GM19025 (cell line): ENCODE measurements around the gene SRSF6.
"Not testable (repeated sequence)": the region's sequence is repeated elsewhere in the genome, so short reads cannot be mapped to it uniquely, and the experiment has no call there.

Experiments
- ATAC-seq: cut with Tn5 transposase; IDR thresholded peaks from one replicate; pipeline ENCODE4 v1.9.1; 2021; ENCODE audit warnings: mild to moderate bottlenecking, low read depth, moderate library complexity; ENCODE audit not compliant: unreplicated experiment

The SRSF6 gene

DNA sequence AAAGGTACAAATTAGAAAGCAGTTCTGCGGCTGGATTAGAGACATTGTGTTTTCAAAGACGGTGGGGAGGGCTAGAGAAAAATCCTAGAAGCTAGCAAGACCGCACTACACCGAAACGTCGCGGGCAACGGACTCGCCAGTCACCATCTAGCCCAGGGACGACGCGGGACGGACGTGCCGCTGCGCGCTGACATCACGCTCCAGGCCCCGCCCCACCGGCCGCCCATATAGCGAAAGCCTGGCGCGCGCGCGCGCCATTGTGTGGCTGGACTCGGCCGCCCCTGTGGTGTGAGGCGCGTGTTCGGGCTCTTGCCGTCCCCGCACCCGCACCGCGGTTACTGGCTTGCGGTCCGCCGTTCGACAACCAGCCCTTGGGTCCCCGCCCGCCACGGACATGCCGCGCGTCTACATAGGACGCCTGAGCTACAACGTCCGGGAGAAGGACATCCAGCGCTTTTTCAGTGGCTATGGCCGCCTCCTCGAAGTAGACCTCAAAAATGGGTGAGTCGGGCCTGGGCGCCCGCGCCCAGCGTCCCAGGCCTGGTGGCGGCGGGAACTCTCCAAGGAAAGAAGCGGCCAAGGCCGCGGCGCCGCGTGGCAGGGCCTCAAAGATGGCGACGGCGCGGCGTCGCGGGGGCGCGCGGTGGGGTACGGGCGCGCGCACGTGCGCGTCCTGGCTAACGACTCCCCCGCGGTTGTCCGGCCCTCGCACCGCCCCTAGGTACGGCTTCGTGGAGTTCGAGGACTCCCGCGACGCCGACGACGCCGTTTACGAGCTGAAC, at the start of gene SRSF6:
SRSF6 (plus strand) TSS at position 257 of the 782 bp plus-strand sequence; CDS start at position 395, 138 bp downstream.
- peak; percentile 76 for ATAC-seq

DNA sequence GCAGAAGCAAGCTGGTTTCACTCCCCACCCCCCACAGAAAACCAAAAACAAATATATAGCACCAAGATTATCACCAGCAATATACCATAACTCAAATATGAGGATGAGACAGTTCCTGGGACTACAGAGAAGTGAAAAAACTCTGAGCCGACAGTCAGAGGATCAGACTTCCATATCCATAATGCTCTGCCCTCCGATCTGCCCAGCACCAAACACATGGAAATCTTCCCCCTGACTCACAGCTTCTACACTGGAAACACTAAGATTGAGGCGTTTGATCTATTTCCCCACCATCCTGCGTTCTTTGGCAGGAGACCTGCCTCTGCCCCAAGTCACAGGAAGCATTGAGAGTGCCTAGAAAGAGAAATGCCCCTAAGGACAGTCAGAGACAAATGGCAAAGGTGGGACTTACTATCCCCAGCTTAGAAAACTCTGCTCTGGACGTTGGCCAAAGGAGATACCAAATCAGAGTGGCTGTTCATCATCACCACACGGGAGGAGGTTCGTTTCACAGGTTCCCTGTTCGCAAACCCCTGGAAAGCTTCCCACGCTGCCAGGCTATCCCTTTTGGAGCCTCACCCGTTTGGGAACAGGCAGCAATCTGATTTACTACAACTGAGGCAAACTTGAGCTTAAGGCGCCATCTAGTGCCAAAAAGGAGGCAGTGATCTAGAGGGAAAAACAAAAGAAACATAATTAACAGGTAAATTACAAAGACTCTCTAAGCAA, 48.7 kb upstream of the SRSF6 start:
- no peak for ATAC-seq

DNA sequence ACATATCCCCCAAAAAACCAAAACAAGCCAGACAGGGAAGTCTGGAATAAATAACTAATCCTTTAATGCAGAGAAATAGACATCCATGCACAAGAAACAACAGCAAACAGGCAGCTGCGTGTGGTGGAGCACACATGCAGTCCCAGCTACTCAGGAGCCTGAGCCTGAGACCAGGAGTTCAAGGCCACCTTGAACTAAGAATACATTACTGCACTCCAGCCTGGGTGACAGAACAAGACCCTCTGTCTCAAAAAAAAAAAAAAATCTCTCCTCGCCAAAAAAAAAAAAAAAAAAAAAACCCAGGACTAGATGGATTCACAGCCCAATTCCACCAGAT, 48.2 kb upstream of the SRSF6 start:
- ATAC-seq, result no peak

DNA sequence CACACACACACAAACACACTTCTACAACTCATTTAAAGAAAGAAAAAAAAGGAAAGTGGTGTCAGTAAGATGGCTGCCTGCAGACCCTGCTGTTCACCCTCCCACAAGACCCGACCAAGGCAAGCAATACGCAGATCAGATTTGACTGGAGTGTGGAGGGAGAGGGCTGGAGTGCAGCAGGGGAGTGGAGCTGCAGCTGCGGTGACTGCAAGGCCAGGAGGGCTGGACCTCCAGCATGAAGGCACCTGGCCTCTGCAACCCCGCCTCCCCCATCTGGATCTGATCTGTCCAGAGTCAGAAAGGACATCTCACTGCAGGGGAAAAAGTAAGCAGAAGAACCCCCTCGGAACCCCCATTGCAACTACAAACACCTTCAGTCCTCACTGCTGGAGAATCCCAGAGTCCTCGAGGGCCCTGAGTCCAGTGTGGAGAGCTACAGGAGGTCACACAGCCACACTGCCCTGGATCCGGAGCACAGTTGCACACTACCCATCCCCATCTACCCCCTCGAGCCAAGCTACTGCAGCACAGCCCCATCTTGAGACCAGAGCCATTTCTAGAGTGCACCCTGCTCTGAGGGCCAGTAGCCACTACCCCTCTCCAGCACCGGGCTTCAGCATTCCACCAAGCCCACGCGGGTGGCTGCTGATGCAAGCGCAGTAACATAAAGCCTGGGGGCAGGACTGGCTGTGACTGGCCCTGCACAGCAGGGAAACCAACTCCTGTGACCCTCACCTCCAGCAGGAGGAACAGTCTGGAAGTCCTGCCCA, 41.9 kb upstream of the SRSF6 start:
- no peak for ATAC-seq

DNA sequence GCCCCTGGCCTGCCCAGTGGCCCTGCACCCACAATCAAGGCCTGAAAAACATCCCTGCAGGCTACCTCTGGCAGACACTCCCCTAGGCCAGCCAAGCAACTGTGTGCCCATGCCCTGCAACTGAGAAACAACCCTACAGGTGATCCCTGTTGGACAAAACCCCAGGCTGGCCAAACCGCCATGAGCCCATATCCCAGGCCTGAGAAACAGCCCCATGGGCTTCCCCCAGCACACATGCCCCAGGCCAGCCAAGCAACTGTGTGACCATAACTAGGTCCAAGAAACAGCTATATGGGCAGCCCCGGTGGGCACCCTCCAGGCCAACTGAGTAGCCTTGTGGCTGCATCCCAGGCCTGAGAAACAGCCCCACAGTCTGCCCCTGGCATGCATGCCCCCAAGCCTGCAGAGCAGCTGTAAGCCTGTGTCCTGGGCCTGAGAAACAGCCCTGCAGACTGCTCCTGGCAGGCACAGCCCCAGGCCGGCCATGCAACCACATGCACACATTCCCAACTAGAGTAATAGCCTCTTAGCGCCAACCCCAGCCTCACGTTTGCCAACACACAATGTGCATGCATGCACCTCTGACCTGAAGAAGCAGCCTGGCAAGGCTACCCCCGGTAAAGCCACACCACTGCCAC, 41.0 kb upstream of the SRSF6 start:
- no peak for ATAC-seq

DNA sequence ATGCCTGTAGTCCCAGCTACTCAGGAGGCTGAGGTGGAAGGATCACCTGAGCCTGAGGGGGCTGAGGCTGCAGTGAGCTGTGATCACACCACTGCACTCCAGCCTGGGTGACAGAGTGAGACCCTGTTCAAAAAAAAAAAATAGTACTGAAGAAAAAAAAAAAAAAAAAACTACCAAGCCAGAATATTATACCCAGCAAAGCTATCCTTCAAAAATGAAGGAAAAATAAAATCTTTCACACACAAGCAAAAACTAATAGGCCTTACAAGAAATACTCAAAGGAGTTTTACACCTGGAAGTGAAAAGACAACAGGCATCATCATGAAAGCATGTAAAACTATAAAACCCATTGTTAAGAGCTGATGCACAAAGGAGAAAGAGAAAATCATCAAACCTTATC, 37.5 kb upstream of the SRSF6 start:
- no peak for ATAC-seq

DNA sequence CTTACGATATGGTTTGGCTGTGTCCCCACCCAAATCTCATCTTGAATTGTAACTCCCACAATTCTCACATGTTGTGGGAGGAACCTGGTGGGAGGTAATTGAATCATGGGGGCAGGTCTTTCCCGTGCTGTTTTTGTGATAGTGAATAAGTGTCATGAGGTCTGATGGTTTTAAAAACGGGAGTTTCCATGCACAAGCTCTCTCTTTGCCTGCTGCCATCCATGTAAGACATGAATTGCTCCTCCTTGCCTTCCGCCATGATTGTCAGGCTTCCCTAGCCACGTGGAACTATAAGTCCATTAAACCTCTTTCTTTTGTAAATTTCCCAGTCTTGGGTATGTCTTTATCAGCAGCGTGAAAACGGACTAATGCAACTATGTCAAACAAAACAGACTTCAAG, 36.8 kb upstream of the SRSF6 start:
- not testable (repeated sequence) for ATAC-seq

DNA sequence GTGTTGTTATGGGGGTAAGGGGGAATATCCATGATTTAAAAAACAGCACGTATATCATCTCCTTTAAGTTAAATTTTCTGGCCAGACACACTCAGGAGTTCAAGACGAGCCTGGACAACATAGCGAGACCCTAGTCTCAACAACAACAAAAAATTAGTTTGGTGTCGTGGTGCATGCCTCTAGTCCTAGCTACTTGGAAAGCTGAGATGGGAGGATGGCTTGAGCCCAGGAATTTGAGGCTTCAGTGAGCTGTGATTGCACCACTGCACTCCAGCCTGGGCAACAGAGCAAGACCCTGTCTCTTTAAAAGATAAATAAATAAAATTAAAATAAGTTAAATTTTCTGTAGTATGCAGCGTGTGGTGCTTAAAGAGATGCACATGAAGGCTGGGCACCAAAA, 31.5 kb upstream of the SRSF6 start:
- no peak for ATAC-seq

DNA sequence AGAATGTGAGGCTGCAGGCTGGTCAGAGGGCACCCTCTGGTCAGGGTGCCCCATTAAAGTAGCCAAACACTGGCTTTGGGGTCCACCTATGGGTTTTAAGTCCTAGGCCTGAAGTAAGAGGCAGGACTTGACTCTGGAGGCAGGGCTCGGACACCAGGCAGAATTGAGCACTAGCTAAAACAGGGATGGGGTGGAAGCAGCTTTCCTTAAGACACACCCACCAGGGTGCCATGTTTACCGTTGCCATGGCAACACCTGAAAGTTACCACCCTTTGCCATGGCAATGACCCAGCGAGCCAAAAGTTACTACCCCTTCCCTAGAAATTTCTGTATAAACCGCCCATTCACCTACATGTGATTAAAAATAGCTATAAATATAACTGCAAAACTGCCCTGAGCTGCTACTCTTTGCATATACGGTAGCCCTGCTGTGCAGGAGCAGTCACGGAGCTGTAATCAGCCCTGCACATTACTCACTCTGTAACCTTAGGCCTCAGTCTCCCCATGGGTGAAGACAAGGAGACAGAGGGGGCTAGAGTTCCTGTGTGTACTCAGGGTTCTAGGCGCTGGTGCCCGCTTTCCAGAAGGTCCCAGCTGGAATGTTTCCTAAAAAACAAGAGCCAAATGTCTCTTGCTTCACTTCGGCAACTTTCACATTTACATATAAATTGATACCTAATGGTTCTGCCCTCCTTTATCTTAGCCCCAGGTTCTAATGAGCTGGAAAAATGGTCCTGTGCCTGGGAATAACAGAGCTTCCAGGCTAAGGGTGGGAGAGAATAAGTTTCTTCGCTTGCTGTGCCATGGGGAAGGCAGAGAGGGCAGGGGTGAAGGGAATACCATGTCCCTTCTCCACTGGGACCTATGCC, 27.2 kb upstream of the SRSF6 start:
- no peak for ATAC-seq

DNA sequence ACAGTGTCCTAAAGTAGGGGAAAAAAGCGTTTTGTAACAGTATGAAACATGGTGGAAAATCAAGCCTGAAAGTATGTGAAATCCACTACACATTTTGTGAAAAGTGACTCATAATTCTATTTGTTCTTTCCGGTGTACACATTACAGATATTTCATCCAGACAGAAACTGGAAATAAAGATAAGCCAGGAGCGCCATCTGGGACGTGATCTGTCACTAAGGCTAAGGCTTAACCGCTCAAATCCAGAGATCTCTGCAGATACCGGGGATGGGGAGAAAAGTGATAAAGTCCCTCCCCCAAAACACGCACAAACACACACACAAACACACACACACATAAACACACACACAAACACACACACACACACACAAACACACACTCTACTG, 26.6 kb upstream of the SRSF6 start:
- ATAC-seq, result no peak

DNA sequence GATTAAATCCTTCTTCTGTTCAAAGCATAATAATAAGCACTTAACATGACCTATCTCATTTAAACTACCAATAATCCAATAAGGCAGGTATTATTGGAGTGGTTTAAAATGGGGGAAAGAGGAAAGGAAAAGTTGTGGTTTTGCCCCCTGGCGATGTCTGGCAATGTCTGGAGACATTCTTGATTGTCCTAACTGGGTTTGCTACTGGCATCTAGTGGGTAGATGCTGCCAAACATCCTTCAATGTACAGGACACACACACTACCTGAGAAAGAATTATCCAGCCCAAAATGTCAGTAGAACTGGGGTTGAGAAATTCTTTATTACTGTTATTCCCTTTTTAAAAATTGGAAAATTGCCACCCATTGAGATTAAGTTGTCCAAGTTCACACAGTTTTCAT, 25.2 kb upstream of the SRSF6 start:
- ATAC-seq, result no peak

DNA sequence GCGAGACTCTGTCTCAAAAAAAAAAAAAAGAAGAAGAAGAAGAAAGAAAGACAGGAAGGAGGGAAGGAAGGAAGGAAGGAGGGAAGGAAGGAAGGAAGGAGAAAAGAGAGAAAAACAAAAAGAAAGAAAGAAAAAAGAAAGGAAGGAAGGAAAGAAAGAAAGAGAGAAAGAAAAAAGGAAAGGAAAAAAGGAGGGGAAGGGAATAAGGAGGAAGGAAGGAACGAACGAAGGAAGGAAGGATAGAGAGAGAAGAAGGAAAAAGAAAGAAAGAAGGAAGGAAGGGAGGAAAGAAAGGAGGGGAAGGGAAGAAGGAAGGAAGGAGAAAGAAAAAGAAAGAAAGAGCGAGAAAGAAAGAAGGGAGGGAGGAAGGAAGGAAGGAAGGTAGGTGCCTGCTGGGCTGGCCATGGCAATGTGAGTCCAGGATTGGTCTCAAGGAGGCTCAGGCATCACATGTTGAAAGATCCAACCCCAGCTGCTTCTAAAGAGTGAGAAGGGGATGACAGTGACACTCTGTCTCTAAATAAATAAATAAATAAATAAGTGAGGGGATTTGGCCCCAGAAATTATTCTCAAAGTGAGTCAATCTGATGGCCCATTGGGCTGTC, 24.3 kb upstream of the SRSF6 start:
- ATAC-seq, result no peak

DNA sequence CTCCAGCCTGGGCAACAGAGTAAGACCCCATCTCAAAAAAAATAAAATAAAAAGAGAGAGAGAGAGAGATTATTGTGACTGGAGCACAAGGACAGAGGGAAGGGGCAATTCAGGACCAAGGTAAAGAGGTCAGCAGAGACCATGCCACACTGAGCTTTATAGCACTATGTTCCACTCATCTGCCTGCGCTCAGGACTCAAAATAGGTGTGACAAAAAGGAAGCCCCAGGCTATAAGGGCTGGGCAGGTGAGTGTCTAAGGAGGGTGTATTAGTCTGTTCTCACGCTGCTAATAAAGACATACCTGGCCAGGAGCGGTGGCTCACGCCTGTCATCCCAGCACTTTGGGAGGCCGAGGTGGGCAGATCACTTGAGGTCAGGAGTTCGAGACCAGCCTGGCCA, 23.1 kb upstream of the SRSF6 start:
- ATAC-seq, result no peak

DNA sequence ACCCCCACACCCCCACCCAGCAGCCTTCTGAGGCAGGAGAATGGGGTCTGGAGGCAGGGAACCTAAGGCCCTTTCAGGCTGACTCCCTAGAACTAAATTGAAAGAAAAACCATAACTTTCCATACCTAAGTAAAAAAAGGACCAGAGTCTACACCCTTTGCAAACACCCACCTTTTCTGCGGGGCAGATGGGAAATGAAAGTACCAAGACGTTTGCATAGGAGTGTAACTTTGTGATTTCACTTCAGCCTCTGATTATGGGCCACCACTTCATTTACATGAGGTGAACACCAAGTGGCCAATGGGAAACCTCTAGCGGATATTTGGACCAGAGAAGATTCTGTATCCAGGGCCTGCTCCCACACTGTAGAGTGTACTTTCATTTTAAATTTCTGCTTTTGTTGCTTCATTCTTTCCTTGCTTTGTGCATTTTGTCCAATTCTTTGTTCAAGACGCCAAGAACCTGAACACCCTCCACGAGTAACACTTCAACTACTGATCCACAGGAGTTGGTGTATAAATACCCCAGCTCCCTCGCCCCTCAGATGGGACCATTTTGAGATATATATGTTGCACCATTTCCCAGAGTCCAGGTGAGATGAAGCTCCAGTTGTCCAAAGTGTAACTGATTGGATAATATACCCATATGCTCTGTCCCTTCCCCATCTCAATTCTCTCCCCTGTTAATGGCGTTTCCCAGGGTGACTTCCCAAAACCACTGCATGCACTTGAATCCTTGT, 18.9 kb upstream of the SRSF6 start:
- peak; percentile 94 for ATAC-seq

DNA sequence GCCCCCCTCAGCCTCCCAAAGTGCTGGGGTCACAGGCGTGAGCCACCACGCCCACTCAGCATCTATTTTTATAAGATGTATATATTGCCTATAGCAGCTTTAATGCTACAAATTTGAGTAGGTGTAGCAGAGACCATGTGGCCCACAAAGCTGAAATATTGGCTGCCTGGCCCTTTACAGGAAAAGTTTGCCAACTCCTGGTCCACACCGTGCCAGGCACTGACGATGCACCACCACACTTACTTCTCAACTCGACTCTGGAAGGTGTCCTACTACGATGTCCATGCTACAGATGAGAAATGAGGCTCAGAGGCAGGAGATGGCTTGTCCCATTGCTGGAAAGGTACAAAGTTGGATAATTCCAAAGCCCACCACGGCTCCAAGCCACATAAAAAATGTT, 17.2 kb upstream of the SRSF6 start:
- no peak for ATAC-seq

DNA sequence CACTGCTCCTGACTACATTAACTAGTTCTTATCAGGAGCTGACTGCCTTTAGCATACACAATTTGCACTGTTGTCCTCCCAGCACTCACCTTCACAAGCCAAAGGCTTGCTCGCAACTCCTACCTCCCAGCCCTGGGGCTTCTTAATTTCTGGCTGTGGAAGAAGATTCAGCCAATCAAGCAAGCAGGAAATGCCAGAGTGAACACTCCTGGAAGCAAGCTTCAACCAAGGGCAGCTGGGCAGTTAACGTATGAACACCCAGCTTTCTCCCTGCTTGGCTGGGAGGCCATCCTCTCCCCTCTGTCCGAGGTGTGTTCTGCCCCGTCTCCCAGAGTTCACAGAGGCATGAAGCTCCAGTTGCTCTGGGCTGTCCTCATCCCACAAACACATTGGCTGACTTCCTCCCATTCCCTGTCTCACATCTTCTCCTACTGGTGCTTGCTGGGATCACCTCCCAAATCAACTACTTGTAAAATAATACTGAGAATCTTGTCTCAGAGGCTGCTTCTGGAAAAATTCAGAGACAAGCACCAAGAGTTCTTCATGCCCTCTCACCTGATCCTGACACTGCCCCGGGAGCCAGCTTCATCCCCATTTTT, 15.3 kb upstream of the SRSF6 start:
- ATAC-seq, result no peak

DNA sequence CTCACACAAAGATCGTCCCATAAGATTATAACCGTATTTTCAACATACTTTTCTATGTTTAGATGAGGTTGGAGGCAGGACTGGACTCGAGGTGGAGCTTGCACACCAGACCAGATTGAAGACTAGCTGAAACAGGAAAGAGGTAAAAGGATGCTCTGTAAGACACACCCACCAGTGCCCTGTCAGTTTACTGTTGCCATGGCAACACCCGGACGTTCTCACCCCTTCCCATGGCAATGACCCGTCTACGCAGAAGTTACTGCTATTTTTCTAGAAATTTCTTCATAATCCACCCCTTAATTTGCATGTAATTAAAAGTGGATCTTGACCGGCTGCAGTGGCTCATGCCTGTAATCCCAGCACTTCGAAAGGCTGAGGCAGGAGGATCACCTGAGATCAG, 13.6 kb upstream of the SRSF6 start:
- no peak for ATAC-seq

DNA sequence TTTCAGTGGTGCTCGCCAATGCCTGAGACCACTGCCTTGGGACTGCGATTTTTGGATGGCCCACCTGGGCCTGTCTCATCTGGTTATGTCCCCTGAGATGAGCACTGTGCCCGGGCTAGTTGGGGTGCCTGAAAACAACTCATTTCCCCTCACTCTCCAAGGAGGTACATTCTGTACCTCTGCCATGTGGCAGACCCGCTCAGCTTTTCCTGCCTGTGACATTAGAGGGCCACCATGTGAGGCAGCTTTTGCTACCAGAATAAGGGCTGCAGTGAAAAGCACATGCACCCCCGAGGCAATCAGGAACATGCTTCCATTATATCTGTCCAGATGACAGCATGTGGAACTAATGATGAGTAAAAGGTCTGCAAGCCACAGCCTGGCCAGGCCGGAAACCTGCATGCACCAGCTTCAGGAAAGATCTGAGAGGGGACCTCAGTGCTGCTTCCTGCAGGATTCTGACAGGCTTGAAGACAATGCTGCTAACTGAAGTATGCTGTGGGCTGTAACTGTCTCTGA, 11.3 kb upstream of the SRSF6 start:
- no peak for ATAC-seq

DNA sequence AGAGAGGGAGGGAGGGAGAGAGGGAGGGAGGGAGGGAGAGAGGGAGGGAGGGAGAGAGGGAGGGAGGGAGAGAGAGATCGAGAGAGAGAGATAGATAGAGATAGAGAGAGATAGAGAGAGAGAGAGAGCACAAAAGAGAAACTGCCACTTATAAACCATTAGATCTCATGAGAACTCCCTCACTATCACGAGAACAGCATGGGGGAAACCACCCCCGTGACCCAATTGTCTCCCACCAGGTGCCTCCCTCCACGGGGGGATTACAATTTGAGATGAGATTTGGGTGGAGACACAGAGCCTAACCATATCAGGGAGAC, 9.3 kb upstream of the SRSF6 start:
- ATAC-seq, result not testable (repeated sequence)
